OCI-LY1 (cell line): ENCODE results near the gene DEAF1.

Experiments used
- H2AFZ ChIP-seq: fragments of 200-600 bp; sonication (generic), shearing (Covaris generic); 2 replicates; pipeline ENCODE4 v1.6.0; 2014; ENCODE audit warnings: antibody characterized with exemption, mild to moderate bottlenecking, low read length
- H3F3A ChIP-seq: fragments of 200-600 bp; sonication (generic), shearing (Covaris generic); 2 replicates; pipeline ENCODE4 v1.6.0; 2014; ENCODE audit warnings: mild to moderate bottlenecking, antibody characterized with exemption, low read length, moderate library complexity; ENCODE audit not compliant: insufficient read depth
- H3K27ac ChIP-seq: fragments of 200-600 bp; sonication (generic); 2 replicates; pipeline ENCODE4 v1.5.1; 2014; ENCODE audit warnings: low read length, mixed run types, mild to moderate bottlenecking, low read depth; ENCODE audit not compliant: poor library complexity, severe bottlenecking
- H3K27me3 ChIP-seq: fragments of 200-600 bp; sonication (generic); 2 replicates; pipeline ENCODE4 v1.6.0; 2014; ENCODE audit warnings: antibody characterized with exemption, mild to moderate bottlenecking, low read length, moderate library complexity; ENCODE audit not compliant: insufficient read depth
- H3K36me3 ChIP-seq: fragments of 200-600 bp; sonication (generic); 2 replicates; pipeline ENCODE4 v1.6.1; 2014; ENCODE audit warnings: mild to moderate bottlenecking, antibody characterized with exemption, low read length, moderate library complexity, mixed read lengths; ENCODE audit not compliant: insufficient read depth
- H3K4me1 ChIP-seq: fragments of 200-600 bp; sonication (generic); 2 replicates; pipeline ENCODE4 v1.5.1; 2014; ENCODE audit warnings: mild to moderate bottlenecking, low read length, moderate library complexity; ENCODE audit not compliant: insufficient read depth, severe bottlenecking
- H3K4me2 ChIP-seq: fragments of 200-600 bp; sonication (generic), shearing (Covaris generic); 2 replicates; pipeline ENCODE4 v1.6.1; 2014; ENCODE audit warnings: low read length
- H3K4me3 ChIP-seq: fragments of 200-600 bp; sonication (generic); 2 replicates; pipeline ENCODE4 v1.5.1; 2014; ENCODE audit warnings: low read length, low read depth, mild to moderate bottlenecking, mixed read lengths; ENCODE audit not compliant: poor library complexity, severe bottlenecking
- H3K79me2 ChIP-seq: fragments of 200-600 bp; shearing (Covaris generic); 2 replicates; pipeline ENCODE4 v1.6.1; 2016; ENCODE audit warnings: mixed run types, low read length, mixed read lengths; ENCODE audit not compliant: insufficient read depth
- H3K9ac ChIP-seq: fragments of 200-600 bp; sonication (generic), shearing (Covaris generic); 2 replicates; pipeline ENCODE4 v1.6.1; 2014; ENCODE audit warnings: mild to moderate bottlenecking, low read length, mixed read lengths
- H3K9me2 ChIP-seq: fragments of 200-600 bp; sonication (generic), shearing (Covaris generic); 2 replicates; pipeline ENCODE4 v1.6.1; 2014; ENCODE audit warnings: low read depth, mild to moderate bottlenecking, low read length, mixed read lengths
- H3K9me3 ChIP-seq: fragments of 200-600 bp; shearing (Covaris generic); 2 replicates; pipeline ENCODE4 v1.6.1; 2014; ENCODE audit warnings: low read length, mixed read lengths
- H4K20me1 ChIP-seq: fragments of 200-600 bp; sonication (generic), shearing (Covaris generic); 2 replicates; pipeline ENCODE4 v1.6.0; 2016; ENCODE audit warnings: mild to moderate bottlenecking, low read length; ENCODE audit not compliant: insufficient read depth
- EZH2 ChIP-seq: fragments of 200-600 bp; sonication (generic), shearing (Covaris generic); IDR thresholded peaks from 2 replicates; pipeline ENCODE4 v1.8.0; 2017; ENCODE audit warnings: borderline replicate concordance, mixed run types, mild to moderate bottlenecking, antibody characterized with exemption, low read length, moderate library complexity, mixed read lengths
- TF ChIP-seq, protein P1 (sequence below): fragments of 200-600 bp; sonication (generic), shearing (Covaris generic); IDR thresholded peaks from 2 replicates; pipeline ENCODE4 v1.5.1; 2017; ENCODE audit warnings: mild to moderate bottlenecking, antibody characterized with exemption, low read length, moderate library complexity, mixed read lengths

DEAF1 gene

DNA sequence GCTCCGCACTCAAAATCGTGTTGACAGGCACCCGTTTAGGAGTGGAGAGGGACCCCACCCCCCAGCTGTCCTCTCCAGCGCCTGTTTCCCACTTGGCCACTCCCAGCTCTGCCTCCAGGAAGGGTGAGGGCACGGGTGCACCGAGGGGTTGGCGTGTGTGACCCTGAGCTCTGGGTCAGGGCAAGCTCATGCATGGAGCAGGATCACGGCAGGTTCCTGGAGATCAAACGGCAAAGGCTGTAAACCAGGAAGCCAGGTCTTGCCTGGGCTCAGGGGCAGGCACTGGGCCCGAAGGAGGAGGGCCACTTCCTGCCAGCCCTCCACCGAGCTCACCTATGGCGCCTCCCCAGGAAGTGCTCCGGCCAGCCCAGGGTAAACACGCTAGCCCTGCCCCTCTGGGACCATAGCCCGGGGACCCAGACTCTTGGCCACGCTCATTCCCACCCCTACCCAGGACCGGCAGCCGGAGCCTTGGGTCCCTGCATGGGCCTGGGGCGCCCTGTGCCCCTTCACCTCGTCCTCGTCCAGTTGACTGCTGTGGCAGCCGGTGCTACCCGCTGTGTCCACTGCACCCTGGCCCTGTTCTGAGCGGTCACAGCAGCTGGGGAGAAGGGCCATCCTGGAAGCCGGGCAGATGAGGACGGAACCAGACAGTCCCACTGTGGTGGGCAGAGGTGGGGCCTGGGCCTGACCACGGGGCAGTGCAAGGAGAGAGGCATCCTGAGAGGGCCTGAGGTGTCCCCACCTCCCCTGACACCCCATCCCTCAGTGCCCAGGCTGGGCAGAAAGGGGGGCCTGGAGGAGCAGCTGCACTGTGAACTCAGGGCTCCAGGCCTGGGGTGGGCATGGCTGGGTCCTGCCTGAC is 10.0 kb upstream of the DEAF1 start:
- Histone ChIP-seq H3K4me1 (no peaks in the 10 kb centered on the region), H3K9me3 (no peaks in the 10 kb centered on the region), H3K27ac (no peak overlapping the region), H3K36me3 (no peaks in the 10 kb centered on the region; the same call in 1 of the 2 replicates), H3K4me3 (no peak overlapping the region), H4K20me1 (no peaks in the 10 kb centered on the region), H3K79me2 (no peaks in the 10 kb centered on the region), H3F3A (no peaks in the 10 kb centered on the region), H3K9me2 (no peaks in the 10 kb centered on the region), H3K9ac (no peak overlapping the region), H3K4me2 (no peak overlapping the region), H3K27me3 (no peaks in the 10 kb centered on the region; the same call in 1 of the 2 replicates), H2AFZ (no peak overlapping the region)
- TF ChIP-seq, protein P1, sequence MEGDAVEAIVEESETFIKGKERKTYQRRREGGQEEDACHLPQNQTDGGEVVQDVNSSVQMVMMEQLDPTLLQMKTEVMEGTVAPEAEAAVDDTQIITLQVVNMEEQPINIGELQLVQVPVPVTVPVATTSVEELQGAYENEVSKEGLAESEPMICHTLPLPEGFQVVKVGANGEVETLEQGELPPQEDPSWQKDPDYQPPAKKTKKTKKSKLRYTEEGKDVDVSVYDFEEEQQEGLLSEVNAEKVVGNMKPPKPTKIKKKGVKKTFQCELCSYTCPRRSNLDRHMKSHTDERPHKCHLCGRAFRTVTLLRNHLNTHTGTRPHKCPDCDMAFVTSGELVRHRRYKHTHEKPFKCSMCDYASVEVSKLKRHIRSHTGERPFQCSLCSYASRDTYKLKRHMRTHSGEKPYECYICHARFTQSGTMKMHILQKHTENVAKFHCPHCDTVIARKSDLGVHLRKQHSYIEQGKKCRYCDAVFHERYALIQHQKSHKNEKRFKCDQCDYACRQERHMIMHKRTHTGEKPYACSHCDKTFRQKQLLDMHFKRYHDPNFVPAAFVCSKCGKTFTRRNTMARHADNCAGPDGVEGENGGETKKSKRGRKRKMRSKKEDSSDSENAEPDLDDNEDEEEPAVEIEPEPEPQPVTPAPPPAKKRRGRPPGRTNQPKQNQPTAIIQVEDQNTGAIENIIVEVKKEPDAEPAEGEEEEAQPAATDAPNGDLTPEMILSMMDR = no peak
- no peak for TF ChIP-seq EZH2

DNA sequence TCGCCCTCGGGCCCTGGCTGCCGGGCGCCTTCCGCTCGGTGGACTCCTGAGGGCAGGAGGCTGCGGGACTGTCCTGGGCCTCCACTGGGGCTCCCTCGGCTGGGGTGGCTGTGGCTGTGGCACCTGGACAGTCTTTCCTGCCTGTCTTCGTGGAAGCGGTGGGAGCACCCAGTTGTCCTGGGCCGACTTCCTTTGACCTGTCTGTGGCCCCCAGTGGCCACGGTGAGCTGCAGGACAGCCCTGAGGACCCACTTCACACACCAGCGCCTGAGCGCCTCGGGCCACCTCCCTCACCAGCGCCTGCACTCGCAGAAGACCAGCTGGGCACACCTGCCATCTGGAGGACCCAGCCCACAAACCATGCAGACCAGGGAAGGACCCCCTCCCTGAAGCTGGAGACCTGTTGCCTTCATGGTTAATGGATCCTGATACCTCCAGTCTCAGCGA is 9.2 kb upstream of the DEAF1 start:
- no peak overlapping the region for H2AFZ ChIP-seq
- H3K9me2 ChIP-seq = no peaks in the 10 kb centered on the region
- no peaks in the 10 kb centered on the region for H3F3A ChIP-seq
- H4K20me1 ChIP-seq = no peaks in the 10 kb centered on the region
- no peaks in the 10 kb centered on the region for H3K27me3 ChIP-seq
- H3K9me3 ChIP-seq = no peaks in the 10 kb centered on the region
- H3K9ac ChIP-seq = no peak overlapping the region
- no peak overlapping the region for H3K4me3 ChIP-seq
- TF ChIP-seq, protein P1 = no peak
- TF ChIP-seq EZH2 = no peak
- no peaks in the 10 kb centered on the region; the same call in 1 of the 2 replicates for H3K36me3 ChIP-seq
- no peaks in the 10 kb centered on the region for H3K79me2 ChIP-seq
- H3K4me1 ChIP-seq = no peaks in the 10 kb centered on the region
- no peak overlapping the region for H3K27ac ChIP-seq
- H3K4me2 ChIP-seq = no peak overlapping the region

DNA sequence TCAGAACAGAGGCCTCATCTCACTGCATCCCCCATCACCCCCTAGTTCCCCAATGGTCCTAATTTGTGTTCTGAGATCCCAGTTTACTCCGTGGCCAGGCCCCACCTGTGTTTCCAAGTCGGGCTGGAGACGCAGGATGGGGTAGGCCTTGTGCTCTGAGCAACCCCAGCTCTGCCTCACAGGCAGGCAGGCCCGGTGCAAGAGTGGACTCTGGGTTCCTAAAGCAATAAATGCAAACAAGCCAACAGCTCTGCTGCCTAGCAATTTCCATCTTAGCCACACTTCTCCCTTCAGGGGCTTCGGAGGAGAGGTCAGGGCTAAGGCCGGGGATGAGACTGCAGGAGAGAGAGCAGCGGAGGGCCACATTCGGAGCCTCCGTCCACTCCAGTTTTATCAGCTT is 8.5 kb upstream of the DEAF1 start:
- Histone ChIP-seq H3K36me3 (no peaks in the 10 kb centered on the region; the same call in 1 of the 2 replicates), H4K20me1 (no peaks in the 10 kb centered on the region), H3K4me2 (no peak overlapping the region), H3K9me3 (no peaks in the 10 kb centered on the region), H2AFZ (no peak overlapping the region), H3K79me2 (no peaks in the 10 kb centered on the region), H3K4me3 (no peak overlapping the region), H3K27ac (no peak overlapping the region), H3K4me1 (no peaks in the 10 kb centered on the region), H3K9me2 (no peaks in the 10 kb centered on the region), H3K27me3 (no peaks in the 10 kb centered on the region), H3K9ac (no peak overlapping the region), H3F3A (no peaks in the 10 kb centered on the region)
- TF ChIP-seq EZH2 = no peak
- TF ChIP-seq, protein P1 = no peak
